LNCaP clone FGC (cell line): ENCODE results near the gene ZBTB22.

Experiments
- DNase-seq: peaks from one replicate; pipeline ENCODE4 v3.0.0-alpha.2; 2011; ENCODE audit warnings: low read depth
- H3K4me3 ChIP-seq: 2 replicates; pipeline ENCODE4 v1.5.1; 2011; ENCODE audit warnings: mild to moderate bottlenecking, low read depth, low read length, control low read depth
- TF ChIP-seq, protein P1 (sequence below): IDR thresholded peaks from 2 replicates; pipeline ENCODE4 v1.5.1; 2012; ENCODE audit warnings: mild to moderate bottlenecking; ENCODE audit not compliant: control insufficient read depth, insufficient read depth; ENCODE audit errors: extremely low read depth

The ZBTB22 gene

DNA sequence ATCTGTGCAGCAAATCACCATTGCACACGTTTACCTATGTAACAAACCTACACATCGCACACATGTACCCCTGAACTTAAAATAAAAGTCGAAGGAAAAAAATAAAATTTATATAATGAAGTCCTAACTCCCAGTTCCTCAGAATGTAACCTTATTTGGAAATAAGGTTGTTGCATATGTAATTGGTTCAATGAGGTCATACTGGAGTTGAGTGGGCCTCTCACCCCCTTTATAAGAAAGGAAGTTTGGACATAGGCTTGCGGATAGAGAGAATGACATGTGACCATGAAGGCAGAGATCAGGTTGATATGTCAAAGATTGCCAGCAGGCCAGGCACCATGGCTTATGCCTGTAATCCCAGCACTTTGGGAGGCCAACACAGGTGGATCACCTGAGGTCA is 16.1 kb upstream of the ZBTB22 start:
- H3K4me3 ChIP-seq = no peak overlapping the region
- no peak for DNase-seq
- TF ChIP-seq, protein P1, sequence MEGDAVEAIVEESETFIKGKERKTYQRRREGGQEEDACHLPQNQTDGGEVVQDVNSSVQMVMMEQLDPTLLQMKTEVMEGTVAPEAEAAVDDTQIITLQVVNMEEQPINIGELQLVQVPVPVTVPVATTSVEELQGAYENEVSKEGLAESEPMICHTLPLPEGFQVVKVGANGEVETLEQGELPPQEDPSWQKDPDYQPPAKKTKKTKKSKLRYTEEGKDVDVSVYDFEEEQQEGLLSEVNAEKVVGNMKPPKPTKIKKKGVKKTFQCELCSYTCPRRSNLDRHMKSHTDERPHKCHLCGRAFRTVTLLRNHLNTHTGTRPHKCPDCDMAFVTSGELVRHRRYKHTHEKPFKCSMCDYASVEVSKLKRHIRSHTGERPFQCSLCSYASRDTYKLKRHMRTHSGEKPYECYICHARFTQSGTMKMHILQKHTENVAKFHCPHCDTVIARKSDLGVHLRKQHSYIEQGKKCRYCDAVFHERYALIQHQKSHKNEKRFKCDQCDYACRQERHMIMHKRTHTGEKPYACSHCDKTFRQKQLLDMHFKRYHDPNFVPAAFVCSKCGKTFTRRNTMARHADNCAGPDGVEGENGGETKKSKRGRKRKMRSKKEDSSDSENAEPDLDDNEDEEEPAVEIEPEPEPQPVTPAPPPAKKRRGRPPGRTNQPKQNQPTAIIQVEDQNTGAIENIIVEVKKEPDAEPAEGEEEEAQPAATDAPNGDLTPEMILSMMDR = no peak

DNA sequence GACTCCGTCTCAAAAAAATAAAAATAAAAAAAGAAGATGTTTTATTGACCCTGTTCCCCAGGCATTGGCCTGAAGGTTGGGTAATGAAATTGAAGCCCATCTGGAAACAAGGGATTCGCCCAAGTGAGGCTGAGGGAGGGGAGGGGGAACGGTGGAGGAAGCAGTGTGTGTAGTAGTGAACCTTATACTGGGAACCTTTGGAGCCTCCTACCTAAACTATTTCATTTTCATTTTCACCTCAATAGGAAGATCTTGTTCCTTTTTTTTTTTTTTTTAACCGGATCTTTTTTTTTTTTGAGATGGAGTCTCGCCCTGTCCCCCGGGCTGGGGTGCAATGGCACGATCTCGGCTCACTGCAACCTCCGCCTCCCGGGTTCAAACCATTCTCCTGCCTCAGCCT is 13.2 kb upstream of the ZBTB22 start:
- TF ChIP-seq, protein P1 = no peak
- no peak for DNase-seq

GRCh38 chr6:33329058-33329457 is 11.5 kb upstream of the ZBTB22 start:
- DNase-seq = no peak
- TF ChIP-seq, protein P1 = no peak
- H3K4me3 ChIP-seq = no peak overlapping the region

More for the DNA sequence above, 13.2 kb upstream of the ZBTB22 start:
- no peak overlapping the region for H3K4me3 ChIP-seq

DNA sequence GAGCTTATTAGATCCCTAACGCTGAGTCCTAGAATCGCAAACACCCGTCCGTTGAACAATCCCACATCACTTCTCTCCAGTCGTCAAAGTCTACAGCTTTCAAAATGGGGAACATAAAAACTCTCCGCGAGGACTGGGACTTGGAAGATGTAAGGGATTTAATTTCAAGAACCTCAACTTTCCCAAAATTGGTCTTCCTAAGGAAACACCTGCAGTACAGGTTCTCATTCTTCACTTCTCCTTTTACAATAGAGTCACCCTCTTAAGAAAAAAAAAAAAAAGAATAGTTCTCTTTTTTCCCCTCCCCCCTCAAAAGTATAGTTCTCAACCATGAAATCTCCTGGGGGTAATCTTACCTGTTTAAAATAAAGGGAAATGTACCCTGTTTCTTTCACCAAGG is 6.6 kb upstream of the ZBTB22 start:
- peak overlapping the region; percentile 89 for H3K4me3 ChIP-seq
- DNase-seq = no peak
- TF ChIP-seq, protein P1 = no peak

DNA sequence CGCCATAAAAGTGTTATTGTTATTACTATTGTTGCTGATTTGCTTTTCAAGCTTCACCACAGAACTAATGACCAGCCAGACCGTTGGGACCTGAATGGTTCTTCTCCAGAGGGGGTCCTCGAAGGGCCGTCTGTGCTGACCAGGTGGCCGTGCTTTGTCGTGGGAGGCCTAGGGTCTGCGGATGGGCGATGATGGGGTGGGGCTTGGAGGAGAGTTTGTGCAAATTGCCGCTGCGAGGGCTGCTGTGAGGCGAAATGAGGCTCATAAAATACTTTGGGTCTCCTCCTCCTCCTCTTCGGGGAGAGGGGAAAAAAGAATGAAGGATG is 6.0 kb upstream of the ZBTB22 start:
- H3K4me3 ChIP-seq = peak overlapping the region; percentile 89
- DNase-seq = no peak
- TF ChIP-seq, protein P1 = no peak

DNA sequence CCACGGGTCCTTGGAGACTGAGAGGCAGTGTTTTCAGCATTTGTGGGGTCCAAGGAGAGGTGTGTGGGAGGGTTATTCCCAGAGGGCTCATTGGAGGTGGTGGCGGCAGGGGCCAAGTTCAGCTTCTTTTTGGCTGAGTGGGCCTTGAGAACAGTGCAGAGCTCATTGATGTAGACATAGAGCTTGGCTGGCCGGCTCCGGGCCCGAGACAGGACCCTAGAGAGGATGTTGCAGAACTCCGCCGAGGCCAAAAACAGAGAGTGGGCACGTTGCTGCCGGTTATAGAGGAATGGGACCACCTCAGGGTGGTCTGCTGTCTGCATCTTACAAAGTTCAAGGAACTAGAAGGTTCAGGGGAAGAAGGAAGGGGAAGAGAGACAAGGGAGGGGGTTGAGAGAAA is 3.7 kb upstream of the ZBTB22 start:
- TF ChIP-seq, protein P1 = no peak
- H3K4me3 ChIP-seq = peak overlapping the region; percentile 89
- DNase-seq = no peak

DNA sequence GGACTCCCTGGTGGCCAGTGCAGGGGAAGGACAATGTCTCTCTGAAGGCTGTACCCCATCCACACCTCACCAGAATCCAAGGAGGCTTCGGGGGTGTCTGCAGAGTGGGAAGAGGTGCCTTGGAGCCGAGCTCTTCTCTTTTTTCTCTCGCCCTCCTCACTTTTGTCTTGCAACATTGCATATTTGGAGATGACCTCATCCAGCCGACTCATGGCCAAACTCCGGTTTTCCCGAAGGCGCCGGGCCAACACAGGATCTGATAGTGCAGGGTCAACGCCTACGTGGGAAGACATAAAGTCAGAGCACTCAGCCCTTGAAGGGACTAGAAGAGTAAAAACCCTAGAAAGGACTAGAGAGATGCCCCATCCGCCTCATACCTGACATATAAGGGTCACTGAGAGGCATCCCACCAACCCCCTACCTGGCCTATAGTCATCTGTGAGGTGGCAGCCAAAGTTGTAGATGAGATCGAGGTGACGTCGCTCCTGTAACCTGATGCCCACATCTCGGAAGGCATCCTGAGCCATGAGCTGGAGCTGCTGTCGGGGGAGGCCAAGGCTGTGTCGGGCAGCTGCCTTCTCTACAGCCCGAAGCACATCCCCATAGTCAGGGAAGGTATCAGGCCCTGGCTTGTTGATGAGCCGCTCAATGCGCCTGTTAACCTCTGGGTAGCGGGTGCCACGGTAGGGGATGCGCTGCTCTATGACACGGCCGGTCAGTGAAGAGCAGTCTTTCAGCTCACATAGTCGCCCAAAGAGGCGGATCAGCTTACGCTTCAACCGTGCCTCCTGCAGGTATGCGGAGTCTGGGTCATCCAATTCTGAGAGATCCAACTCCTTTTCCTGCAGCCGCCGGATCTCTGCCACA is 3.0 kb upstream of the ZBTB22 start:
- peak overlapping the region; percentile 24; the same call in 1 of the 2 replicates for H3K4me3 ChIP-seq
- DNase-seq = no peak
- TF ChIP-seq, protein P1 = no peak
